ENCODE measurements around the gene SPIB. TPM values are rescaled to one million over a fixed set of nuclear protein-coding genes. Genes with fewer than 3 reads are reported as not detected.

Gene SPIB
- total RNA-seq, 1 donor from 2014 or later: not detected

GRCh38 chr19:50465000-50465399 is 46.3 kb downstream of the SPIB start:
- H3K4me2 ChIP-seq: no peak overlapping the region
- peaks cover 27% of the 10 kb centered on the region for H3K4me1 Mint-ChIP-seq
- H2AFZ ChIP-seq (replicated peaks): no peak overlapping the region
- peak overlapping the region; percentile 60 for H3K27ac Mint-ChIP-seq
- H3K36me3 ChIP-seq: no peaks in the 10 kb centered on the region
- H3K36me3 Mint-ChIP-seq: no peaks in the 10 kb centered on the region
- H3K4me3 Mint-ChIP-seq: peak overlapping the region; percentile 36
- H3K4me3 ChIP-seq: no peak overlapping the region
- H4K20me1 ChIP-seq (ENCODE audit: low read depth): no peaks in the 10 kb centered on the region
- H3K9me3 ChIP-seq (ENCODE audit: low read depth): no peaks in the 10 kb centered on the region
- peaks cover 13% of the 10 kb centered on the region for H3K27me3 Mint-ChIP-seq (ENCODE audit: insufficient read depth, low read depth)
- no peak overlapping the region for H3K27ac ChIP-seq
- no peaks in the 10 kb centered on the region for H3K9me3 Mint-ChIP-seq
- peaks cover 10% of the 10 kb centered on the region for H3K4me1 ChIP-seq
- no peaks in the 10 kb centered on the region for H3K27me3 ChIP-seq
- H3K79me2 ChIP-seq (ENCODE audit: low read depth): no peaks in the 10 kb centered on the region
- no peak overlapping the region for H3K9ac ChIP-seq
- no peak for DNase-seq (ENCODE audit: low spot score)
- no peak for TF ChIP-seq EZH2 (IDR thresholded peaks at IDR 0.05)
- no peak for TF ChIP-seq EZH2phosphoT487 (IDR thresholded peaks at IDR 0.05)
- TF ChIP-seq CTCF (IDR thresholded peaks at IDR 0.05): no peak
- peaks cover 10% of the 10 kb centered on the region for H3F3A ChIP-seq (ENCODE audit: low read depth)

GRCh38 chr19:50465986-50466705 is 47.4 kb downstream of the SPIB start:
- no peaks in the 10 kb centered on the region for H3K9me3 Mint-ChIP-seq
- Histone ChIP-seq H3K27me3 (no peaks in the 10 kb centered on the region), H2AFZ (replicated peaks) (peak overlapping the region; percentile 87), H3K36me3 (no peaks in the 10 kb centered on the region), H4K20me1 (ENCODE audit: low read depth) (no peaks in the 10 kb centered on the region), H3K9ac (no peak overlapping the region), H3K4me1 (peaks cover 10% of the 10 kb centered on the region), H3F3A (ENCODE audit: low read depth) (peaks cover 7% of the 10 kb centered on the region), H3K4me3 (no peak overlapping the region), H3K27ac (no peak overlapping the region), H3K79me2 (ENCODE audit: low read depth) (no peaks in the 10 kb centered on the region), H3K9me3 (ENCODE audit: low read depth) (no peaks in the 10 kb centered on the region), H3K4me2 (peak overlapping the region; percentile 45)
- peak overlapping the region; percentile 69 for H3K27ac Mint-ChIP-seq
- no peaks in the 10 kb centered on the region for H3K36me3 Mint-ChIP-seq
- H3K27me3 Mint-ChIP-seq (ENCODE audit: insufficient read depth, low read depth): peaks cover 17% of the 10 kb centered on the region
- peaks cover 20% of the 10 kb centered on the region for H3K4me1 Mint-ChIP-seq
- DNase-seq (ENCODE audit: low spot score): peak; percentile 82
- no peak for TF ChIP-seq EZH2phosphoT487 (IDR thresholded peaks at IDR 0.05)
- TF ChIP-seq CTCF (IDR thresholded peaks at IDR 0.05): peak; percentile 70
- TF ChIP-seq EZH2 (IDR thresholded peaks at IDR 0.05): no peak
- H3K4me3 Mint-ChIP-seq: no peak overlapping the region

GRCh38 chr19:50466706-50467039 is 47.9 kb downstream of the SPIB start:
- H3K4me1 Mint-ChIP-seq: peaks cover 18% of the 10 kb centered on the region
- no peak overlapping the region for H3K27ac ChIP-seq
- DNase-seq (ENCODE audit: low spot score): no peak
- no peak overlapping the region for H3K4me3 ChIP-seq
- H3K9me3 ChIP-seq (ENCODE audit: low read depth): no peaks in the 10 kb centered on the region
- no peaks in the 10 kb centered on the region for H4K20me1 ChIP-seq (ENCODE audit: low read depth)
- H3K79me2 ChIP-seq (ENCODE audit: low read depth): no peaks in the 10 kb centered on the region
- H3K27ac Mint-ChIP-seq: no peak overlapping the region
- no peak overlapping the region for H3K4me3 Mint-ChIP-seq
- peaks cover 12% of the 10 kb centered on the region for H3F3A ChIP-seq (ENCODE audit: low read depth)
- H3K4me2 ChIP-seq: no peak overlapping the region
- H3K4me1 ChIP-seq: peaks cover 10% of the 10 kb centered on the region
- no peak overlapping the region for H3K9ac ChIP-seq
- H3K36me3 ChIP-seq: no peaks in the 10 kb centered on the region
- TF ChIP-seq EZH2 (IDR thresholded peaks at IDR 0.05) (no peak), EZH2phosphoT487 (IDR thresholded peaks at IDR 0.05) (no peak), CTCF (IDR thresholded peaks at IDR 0.05) (no peak)
- no peaks in the 10 kb centered on the region for H3K36me3 Mint-ChIP-seq
- no peaks in the 10 kb centered on the region for H3K9me3 Mint-ChIP-seq
- peaks cover 20% of the 10 kb centered on the region for H3K27me3 Mint-ChIP-seq (ENCODE audit: insufficient read depth, low read depth)
- no peak overlapping the region for H2AFZ ChIP-seq (replicated peaks)
- no peaks in the 10 kb centered on the region for H3K27me3 ChIP-seq

All from neural progenitor cell (in vitro differentiated cells).